GM12891 (cell line): ENCODE measurements around the gene STK32B.

Experiments used
- POLR2A ChIP-seq: IDR thresholded peaks from 2 replicates; pipeline ENCODE4 v1.6.1; 2011; ENCODE audit warnings: low read depth, low read length, control low read depth
- POLR2AphosphoS5 ChIP-seq: IDR thresholded peaks from 2 replicates; pipeline ENCODE4 v1.6.1; 2011; ENCODE audit warnings: low read depth, low read length, control low read depth
- POU2F2 ChIP-seq: IDR thresholded peaks from 2 replicates; pipeline ENCODE4 v1.6.1; 2011; ENCODE audit warnings: low read depth, mild to moderate bottlenecking, control low read depth, low read length, moderate library complexity
- TAF1 ChIP-seq: IDR thresholded peaks from 2 replicates; pipeline ENCODE4 v1.6.1; 2011; ENCODE audit warnings: low read depth, low read length, control low read depth

GRCh38 chr4:5422195-5422594 lies 370.9 kb downstream of the STK32B start:
- no peak for TF ChIP-seq POLR2A
- TF ChIP-seq POLR2AphosphoS5 = no peak
- no peak for TF ChIP-seq TAF1
- TF ChIP-seq POU2F2 = no peak
